Epithelial cell of prostate (primary cell): ENCODE data around the gene GUCY1A1.

Source experiments
- DNase-seq: peaks from one replicate; pipeline ENCODE4 v3.0.0-alpha.2; 2011; ENCODE audit warnings: low read depth, low spot score
- H3K27ac ChIP-seq: fragments of 450-650 bp; 2 replicates; pipeline ENCODE4 v1.5.1; 2017; ENCODE audit warnings: mild to moderate bottlenecking

Gene GUCY1A1

DNA sequence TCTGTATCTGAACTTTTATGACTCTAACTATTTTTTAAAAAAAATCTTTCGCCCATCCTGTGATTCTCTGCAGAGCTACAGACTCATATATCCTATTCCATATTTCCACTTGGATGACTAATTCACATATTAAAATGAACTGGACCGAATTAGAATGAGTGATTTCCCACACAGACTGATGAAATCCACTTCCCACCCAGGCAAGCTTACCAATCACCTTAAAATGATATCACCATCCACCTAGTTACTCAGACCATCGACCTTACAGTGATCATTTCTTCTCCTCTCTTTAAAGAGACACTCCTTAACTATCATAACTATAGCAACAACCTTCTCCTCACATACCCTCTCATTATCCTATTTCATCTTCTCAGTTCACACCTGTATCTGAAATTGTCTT, 58.1 kb downstream of the GUCY1A1 start:
- DNase-seq: no peak
- no peak overlapping the region for H3K27ac ChIP-seq

DNA sequence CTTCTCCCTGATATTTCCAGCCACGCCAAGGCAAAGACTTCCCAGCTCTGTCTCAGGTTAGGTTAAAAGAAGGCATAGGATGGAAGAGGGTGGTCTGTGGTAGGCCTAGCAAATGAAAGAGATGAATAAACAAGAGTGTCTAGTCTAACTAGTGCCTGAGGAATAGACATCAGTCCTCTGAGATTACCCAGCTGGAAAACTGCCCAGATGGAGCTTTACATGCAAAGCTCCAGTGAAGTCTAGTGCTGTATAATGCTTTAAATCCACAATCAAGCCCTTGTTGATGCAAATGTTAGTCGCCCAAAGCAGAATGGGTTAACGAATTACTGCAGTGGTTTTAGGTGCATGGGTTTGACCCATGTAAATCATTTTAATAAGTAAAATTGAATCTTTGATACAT, 67.4 kb downstream of the GUCY1A1 start:
- no peak overlapping the region for H3K27ac ChIP-seq
- DNase-seq: no peak

DNA sequence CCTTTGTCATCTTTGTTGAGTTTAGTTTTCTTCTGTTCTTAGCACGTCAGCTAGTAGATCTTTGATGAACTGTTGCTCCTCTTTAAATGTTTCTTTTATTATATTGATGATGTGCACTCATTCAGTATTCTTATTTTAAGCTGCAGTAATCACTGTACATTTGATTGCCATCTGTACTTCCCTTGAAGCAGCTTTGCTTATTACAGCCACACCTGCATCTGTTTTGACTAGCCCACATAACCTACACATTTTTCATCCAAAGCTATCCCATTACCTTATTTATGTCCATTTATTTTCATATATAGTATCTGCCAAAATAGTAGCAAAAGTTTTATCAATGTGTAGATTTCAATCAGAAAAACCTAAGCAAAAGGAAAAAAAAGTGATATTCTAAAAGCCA, 68.3 kb downstream of the GUCY1A1 start:
- no peak overlapping the region for H3K27ac ChIP-seq
- no peak for DNase-seq

DNA sequence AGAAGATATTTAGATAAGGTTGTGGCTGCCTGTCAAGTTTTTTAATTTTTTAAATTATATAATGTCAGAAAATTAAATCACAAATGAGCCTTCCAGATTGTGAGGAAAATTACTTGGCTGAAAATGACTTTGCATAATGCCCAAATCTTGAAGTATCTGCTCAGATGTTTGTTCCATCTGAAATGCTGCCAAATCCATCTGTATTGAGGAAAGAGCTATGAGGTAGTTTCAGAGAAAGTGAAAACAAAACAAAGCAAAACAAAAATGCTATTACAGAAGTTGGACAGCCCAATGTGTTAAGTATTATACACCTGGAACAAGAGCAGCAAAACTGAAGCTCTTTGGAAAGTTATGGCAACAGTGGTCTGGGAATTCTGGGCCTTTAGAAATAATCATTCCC, 68.8 kb downstream of the GUCY1A1 start:
- DNase-seq: no peak

DNA sequence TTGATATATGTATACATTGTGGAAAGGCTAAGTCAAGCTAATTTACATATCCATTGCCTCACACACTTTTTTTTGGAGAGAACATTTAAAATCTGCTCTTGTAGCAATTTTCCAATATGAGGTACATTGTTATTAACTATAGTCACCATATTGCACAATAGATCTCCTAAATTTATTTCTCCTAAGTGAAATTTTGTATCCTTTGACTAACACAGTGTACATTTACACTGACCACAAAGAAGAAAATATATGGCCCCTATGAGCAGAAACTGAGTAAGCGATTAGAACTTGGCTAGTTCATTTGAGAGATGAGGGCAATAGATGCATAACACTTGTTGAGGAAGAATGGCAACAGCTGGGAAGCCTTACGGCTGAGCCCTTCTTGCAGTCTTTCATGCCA, 71.9 kb downstream of the GUCY1A1 start:
- no peak for DNase-seq
- H3K27ac ChIP-seq: no peak overlapping the region

More for the DNA sequence above, 68.8 kb downstream of the GUCY1A1 start:
- no peak overlapping the region for H3K27ac ChIP-seq

DNA sequence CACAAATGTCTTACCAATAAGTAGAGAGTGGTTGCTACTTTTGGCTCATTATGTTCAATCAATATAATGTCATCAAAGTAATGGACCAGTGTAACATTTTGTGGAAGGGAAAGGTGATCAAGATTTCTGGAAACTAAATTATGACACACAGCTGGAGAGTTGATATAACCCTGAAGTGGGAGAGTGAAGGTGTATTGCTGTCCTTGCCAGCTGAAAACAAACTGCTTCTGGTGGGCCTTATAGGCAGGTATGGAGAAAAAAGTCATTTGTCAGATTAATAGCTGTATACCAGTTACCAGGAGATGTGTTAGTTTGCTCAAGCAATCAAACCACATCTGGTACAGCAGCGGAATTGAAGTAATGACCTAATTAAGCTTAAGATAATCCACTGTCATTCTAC, 74.9 kb downstream of the GUCY1A1 start:
- no peak for DNase-seq
- H3K27ac ChIP-seq: no peak overlapping the region

DNA sequence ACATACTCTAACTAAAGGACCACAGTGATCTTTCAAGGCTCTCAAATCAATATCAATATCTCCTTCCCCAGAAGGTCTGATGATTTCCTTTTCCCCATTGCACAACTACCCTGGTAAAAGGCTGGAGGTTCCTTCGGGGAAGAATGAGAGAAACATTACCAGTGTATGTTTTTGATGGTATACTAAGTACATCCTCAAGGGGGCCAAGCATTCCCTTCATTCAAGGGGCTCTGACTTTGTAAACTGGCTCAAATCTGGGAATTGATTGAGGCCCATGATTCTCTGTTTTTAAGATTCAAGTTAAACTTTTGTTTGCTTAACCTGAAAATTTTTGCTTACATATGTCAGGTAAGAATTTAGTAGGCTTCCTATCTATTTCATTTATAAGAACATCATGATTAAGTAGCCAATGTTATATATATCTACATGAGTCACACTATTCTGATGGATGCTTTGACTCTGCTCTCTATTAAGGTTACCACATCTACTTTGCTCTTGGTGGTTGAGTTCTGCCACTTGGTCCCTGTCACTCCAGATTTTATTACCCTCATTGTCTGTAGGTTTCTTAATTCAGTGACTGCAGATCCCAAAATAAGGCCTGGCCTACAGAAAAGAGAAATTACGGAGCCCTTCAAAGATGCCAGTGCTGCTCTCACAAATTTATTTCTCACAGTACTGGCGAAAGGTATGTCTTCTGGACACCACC, 75.8 kb downstream of the GUCY1A1 start:
- DNase-seq: no peak
- H3K27ac ChIP-seq: no peak overlapping the region

DNA sequence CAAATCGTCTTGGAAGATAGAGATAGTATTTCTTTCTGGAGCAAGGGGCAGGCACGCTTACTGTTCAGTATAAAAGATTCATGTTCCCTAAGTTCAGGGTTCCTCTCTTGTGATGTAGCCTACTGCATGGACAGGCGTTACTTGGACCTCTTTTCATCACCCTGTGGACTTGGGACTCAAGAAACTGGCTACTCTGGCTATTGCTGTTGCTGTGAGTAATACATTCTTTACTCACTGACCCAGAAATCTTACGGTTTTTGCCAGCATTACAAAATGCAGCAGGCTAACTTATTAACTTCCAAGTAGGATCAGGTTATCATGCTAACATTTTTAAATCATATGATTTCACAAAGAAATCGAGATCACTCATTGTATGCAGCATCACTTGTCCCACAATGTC, 79.3 kb downstream of the GUCY1A1 start:
- H3K27ac ChIP-seq: no peak overlapping the region
- no peak for DNase-seq

DNA sequence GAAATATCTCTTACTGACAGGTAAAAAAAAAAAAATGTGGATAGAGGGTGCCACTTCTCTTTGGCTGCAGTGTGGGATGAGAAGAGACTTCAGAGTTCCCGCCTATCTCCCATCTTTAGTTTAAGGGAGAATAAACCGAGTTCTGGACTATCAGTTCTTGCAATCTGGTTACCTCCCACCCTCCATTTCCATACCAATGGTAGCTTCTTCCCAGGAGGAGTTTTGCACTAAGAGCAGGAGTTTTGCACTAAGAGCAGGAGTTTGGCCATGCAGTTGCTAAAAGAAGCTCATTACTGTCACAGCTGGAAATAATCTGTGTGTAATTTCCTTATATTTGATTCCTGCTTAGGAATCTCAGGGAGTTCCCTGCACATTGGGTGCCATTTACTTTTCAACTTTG, 81.4 kb downstream of the GUCY1A1 start:
- H3K27ac ChIP-seq: no peak overlapping the region
- DNase-seq: no peak

DNA sequence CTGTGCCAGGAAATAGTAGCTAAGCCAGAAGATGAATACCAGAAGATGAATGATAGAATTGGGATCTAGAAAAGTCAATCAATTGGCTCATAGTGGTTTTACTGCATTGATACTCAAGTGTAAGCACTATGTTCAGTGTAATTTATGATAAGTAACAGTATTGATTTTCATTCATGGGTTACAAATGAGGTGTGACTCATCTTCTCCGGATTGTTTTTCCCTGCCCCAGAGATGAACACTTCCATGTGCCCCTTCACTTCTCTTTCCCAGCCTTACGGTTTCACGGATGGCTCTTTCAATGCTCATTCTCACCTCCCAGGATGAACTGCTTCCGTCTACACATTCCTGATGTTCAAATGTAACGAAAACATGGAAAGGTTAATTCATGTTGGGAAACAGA, 82.4 kb downstream of the GUCY1A1 start:
- DNase-seq: no peak
- no peak overlapping the region for H3K27ac ChIP-seq

DNA sequence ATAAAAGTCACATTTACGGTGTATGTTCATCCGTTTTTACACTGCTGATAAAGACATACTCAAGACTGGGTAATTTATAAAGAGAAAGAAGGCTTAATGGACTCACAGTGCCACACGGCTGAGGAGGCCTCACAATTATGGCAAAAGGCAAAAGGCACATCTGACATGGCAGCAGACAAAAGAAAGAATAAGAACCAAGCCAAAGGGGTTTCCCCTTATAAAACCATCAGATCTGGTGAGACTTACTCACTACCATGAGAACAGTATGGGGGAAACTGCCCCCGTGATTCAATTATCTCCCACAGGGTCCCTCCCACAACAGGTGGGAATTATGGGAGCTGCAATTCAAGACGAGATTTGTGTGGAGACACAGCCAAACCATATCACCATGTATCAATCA, 84.9 kb downstream of the GUCY1A1 start:
- DNase-seq: no peak
- H3K27ac ChIP-seq: no peak overlapping the region

DNA sequence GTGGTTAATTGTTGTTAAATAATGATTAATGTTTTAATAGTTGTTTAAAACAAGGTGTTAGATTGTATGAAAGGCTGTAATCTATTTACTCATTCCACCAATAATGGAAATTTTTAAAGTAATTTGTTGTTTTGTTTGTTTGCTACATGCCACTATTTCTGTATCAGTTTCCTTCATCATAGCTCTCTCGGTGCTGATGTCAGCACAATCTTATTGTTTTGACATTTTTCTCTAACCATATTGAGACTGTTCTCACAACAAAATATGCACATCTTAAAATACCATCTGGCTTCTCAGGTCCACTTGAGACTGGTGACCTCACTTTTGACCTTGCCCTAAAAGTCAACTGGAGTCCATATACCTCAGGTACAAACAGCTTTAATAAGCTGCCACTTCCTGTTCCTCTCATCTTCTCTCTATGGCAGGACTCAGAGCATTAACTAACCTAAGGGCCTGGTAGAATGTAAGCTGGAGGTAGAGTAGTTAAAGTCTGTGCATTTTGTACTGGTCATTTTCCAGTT, 91.2 kb downstream of the GUCY1A1 start:
- no peak overlapping the region for H3K27ac ChIP-seq
- DNase-seq: no peak

DNA sequence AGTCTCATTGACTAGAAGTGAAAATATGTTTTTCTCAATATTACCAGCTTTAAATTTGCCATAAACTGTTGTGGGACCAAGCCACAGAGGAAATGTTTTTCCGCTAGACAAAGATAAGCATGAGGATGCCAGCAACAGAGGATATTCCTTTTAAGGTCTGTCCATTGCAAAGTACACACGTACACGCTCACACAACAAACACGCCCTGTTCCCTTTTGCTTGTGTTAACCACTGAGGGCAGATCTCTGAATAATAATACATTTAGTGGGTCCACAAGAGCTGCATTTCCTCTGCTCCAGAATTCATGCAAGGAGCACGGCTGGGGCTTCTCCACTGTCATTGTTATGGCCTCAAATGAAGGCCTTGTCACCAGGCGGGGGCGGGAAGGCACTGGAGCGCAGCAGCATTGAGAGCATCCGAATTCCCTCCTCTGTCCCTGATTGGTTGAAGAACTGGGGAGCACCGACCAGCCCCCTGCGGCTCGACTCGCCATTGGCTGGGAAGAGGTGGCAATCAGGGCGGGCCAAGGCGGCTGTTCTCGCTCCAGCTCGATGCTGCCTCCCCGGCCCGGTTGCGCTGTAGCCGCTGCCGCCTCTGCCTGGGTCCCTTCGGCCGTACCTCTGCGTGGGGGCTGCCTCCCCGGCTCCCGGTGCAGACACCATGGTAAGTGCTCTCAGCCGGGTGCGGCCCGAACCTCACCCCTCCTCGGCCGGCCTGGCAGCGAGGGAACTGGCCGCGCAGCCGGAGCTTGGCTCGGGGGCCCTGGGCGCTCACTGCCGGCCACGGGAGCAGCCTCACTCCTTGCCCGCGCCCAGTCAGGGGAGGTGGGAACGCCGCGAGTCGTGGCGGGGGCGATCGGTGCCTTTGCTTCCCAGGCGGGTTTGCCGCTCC, 92.1 kb downstream of the GUCY1A1 start, which contains the start of gene GUCY1B1:
TSS of gene GUCY1B1 (plus strand) at position 541 of the 891 bp plus-strand sequence. CDS start at position 661, 120 bp downstream.
- peak; percentile 78 for DNase-seq
- no peak within 1 kb of the TSS for H3K27ac ChIP-seq

DNA sequence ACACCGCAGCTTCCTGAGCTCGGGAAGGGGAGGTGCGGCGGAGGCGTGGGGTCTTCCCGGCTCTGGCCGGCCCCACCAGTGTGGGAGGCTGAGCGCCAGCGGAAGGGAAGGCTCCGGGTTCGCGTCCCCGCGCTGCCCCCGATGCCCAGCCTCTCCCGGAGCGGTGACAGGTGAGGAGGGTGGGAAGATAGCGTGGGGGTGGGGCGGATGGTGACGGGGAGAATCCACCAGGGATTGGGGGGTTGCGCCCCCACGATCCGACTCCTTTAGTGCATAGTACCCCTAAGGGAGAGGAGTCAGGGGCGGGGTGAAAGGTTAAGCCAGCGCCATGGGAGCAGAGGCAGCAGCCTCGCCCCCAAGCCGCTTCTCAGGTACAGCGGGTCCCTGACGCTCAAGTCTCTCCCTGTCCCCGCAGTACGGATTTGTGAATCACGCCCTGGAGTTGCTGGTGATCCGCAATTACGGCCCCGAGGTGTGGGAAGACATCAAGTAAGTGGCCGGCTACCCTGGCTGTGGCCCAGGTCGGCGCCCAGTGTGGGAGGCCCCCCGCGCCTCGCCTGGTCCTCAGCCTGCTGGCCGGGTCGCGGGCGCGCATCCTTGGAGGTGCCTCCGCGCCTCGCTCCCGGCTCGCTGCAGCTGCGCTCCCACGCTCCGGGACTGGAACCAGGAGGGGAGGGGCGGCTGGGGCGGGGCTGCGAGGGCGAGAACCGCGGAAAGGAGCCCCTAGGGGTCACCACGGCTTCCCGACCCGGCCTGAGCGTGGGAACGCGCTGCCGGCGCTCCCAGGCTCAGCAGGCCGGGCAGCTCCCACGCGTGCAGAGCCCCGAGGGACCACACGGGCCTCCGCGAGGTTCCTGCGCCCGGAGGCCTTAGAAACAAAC, 93.0 kb downstream of the GUCY1A1 start:
- no peak for DNase-seq
- no peak overlapping the region for H3K27ac ChIP-seq

DNA sequence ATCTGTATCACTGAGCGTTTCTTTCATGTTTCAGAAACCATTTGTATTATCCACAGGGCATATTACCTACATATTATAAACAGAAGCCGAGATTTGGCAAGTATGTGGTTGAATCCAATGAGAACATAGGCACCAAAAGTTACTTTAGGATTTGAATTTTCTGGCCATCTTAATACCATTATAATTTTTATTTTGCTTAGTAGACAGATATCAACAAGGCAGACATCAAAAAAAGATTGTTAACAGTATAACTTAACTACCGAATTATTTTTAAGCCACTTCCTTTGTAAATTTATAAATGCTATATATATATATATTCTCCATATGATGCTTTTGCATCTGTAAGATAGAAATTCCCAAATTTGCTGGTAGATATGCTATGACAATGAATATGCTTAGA, 94.4 kb downstream of the GUCY1A1 start:
- DNase-seq: no peak
- no peak overlapping the region for H3K27ac ChIP-seq

DNA sequence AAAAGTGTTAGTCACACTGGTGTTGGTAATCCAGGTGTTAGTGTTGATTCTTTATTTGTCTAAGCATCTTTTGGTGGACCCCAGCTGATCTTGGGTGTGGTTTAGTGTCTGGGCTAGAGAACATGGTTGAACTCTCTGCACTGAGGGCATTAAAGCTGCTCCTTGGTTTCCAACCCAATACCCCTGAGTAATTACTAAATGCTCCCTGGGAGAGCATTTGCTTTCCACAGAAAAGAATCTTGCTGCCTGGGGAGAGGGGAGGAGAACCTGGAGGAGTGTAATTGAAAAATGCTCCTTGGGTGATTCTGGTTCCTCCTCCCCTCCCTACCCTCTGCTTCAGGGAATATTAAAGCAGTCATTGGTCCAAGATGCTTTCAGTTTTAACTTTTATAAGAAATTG, 95.3 kb downstream of the GUCY1A1 start:
- no peak for DNase-seq
- no peak overlapping the region for H3K27ac ChIP-seq

DNA sequence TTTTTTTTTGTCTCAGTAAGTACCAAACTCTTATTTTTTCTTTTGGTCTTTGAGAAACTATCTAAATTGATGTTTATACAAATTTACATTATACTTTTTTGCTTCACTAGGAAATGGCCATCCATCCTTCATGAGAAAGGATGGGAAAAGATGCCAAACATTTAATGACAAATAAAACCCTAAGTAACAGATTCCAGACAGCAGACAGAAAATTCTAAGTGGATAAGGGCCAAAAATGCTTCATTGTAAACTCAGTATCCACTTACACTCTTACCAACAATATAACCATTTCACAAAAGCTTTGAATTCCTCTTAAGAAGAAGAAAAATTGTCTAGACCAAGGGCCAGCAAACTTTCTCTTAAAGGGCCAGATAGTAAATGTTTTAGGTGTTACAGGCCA, 95.7 kb downstream of the GUCY1A1 start:
- DNase-seq: no peak
- no peak overlapping the region for H3K27ac ChIP-seq

DNA sequence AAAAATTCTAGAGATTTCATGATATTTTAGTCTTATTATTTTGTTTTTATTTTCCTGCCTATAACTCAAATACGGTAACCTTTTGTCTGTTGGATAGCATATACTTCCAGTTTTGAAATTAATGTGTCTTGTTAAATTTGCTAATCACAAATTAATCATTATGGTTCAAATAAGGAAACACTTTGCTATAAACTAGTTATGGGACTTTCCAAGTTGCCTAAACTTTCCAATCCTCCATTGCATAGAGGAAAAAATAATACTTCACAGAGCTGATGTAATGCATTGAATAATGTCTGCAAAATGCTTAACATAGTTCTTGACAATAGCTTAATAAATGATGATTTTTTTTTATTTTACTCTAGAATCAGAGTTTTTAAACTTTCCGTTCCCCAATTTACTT, 96.9 kb downstream of the GUCY1A1 start:
- H3K27ac ChIP-seq: no peak overlapping the region
- no peak for DNase-seq

DNA sequence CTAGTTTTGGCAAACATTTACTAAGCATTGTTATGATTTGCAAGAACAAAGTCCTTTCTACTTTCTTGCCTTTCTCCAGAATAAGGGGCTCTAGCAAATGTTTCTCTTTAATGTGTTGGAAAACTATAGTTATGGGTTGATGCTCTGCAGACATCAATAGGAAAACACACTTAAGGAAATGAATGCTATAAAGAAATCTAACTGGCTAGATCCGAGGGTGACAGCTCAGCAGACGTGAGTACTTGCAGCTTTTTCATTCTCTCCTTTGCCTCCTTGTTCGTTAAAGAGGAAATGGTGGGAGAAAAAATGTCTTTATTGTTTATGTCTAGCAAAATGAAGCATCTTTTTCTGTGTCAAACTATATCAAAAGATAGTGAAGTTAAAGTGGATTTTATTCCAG, 98.5 kb downstream of the GUCY1A1 start:
- no peak overlapping the region for H3K27ac ChIP-seq
- DNase-seq: no peak

DNA sequence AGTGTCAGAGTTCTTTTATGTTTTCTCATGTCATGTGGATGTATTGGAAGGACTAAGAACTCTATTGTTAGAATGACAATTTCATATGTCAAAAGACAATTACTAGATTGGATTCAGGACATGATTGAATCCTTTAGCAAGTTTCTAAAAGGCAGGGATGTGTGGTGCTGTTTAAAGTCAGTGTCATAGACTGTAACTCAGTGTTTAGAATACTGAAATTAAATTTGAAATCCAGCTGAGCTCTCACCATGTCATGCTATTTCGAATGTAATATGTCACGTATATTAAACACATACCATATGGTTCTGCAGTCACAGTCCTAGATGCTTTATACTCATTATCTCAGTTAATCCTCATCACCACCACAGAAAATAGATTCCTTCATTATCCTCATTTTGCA, 100.0 kb downstream of the GUCY1A1 start:
- no peak overlapping the region for H3K27ac ChIP-seq
- DNase-seq: no peak
